ENCODE results near the gene MTRFR. TPM values are rescaled to one million over a fixed set of nuclear protein-coding genes. Genes with fewer than 3 reads are reported as not detected.

Gene MTRFR
- total and polyA plus RNA-seq, 2 experiments from 2014 or later, result 7.5 to 21.3 TPM

GRCh38 chr12:123305136-123305535, 71.9 kb downstream of the MTRFR start:
- no peaks in the 10 kb centered on the region for H3K9me3 ChIP-seq (ENCODE audit: low read depth)
- H3K4me2 ChIP-seq (ENCODE audit: unreplicated experiment), result no peak overlapping the region
- H3K4me3 ChIP-seq, result no peak overlapping the region
- H3K9ac ChIP-seq, result no peak overlapping the region
- no peaks in the 10 kb centered on the region for H3K9me2 ChIP-seq (ENCODE audit: insufficient read depth)
- no peaks in the 10 kb centered on the region for H4K20me1 ChIP-seq (ENCODE audit: insufficient read depth)
- no peak overlapping the region for H3K27ac ChIP-seq
- DNase-seq, result no peak
- H3K79me2 ChIP-seq (ENCODE audit: insufficient read depth), result no peaks in the 10 kb centered on the region
- H3K4me1 ChIP-seq (ENCODE audit: insufficient read depth), result no peaks in the 10 kb centered on the region
- WGBS, 2 experiments (ENCODE audit: low coverage in 1 of 2, low lambda C conversion rate in 2 of 2, missing lambda C conversion rate in 2 of 2), result 97 to 98% methylated on average over 3 of the region's 3 CpGs
- no peaks in the 10 kb centered on the region for H3K27me3 ChIP-seq (replicated peaks; ENCODE audit: insufficient read depth)
- H3F3A ChIP-seq (ENCODE audit: insufficient read depth), result no peaks in the 10 kb centered on the region
- peaks cover 74% of the 10 kb centered on the region for H3K36me3 ChIP-seq (ENCODE audit: low read depth)
- in situ Hi-C loops (cut with MboI), result no loop called here
- H2AFZ ChIP-seq, result no peak overlapping the region
- TF ChIP-seq EZH2 (IDR thresholded peaks at IDR 0.05; ENCODE audit: insufficient read depth, poor library complexity, severe bottlenecking), result no peak
- no peak for TF ChIP-seq EZH2phosphoT487 (IDR thresholded peaks at IDR 0.05; ENCODE audit: insufficient read depth, low read depth)

GRCh38 chr12:123306200-123306599, 73.0 kb downstream of the MTRFR start:
- no peak overlapping the region for H3K9ac ChIP-seq
- peaks cover 76% of the 10 kb centered on the region for H3K36me3 ChIP-seq (ENCODE audit: low read depth)
- H3K79me2 ChIP-seq (ENCODE audit: insufficient read depth), result no peaks in the 10 kb centered on the region
- no peak for DNase-seq
- no peak overlapping the region for H3K4me2 ChIP-seq (ENCODE audit: unreplicated experiment)
- no peaks in the 10 kb centered on the region for H3K4me1 ChIP-seq (ENCODE audit: insufficient read depth)
- no peak for TF ChIP-seq EZH2phosphoT487 (IDR thresholded peaks at IDR 0.05; ENCODE audit: insufficient read depth, low read depth)
- no peak for TF ChIP-seq EZH2 (IDR thresholded peaks at IDR 0.05; ENCODE audit: insufficient read depth, poor library complexity, severe bottlenecking)
- no peaks in the 10 kb centered on the region for H3K27me3 ChIP-seq (replicated peaks; ENCODE audit: insufficient read depth)
- no peaks in the 10 kb centered on the region for H4K20me1 ChIP-seq (ENCODE audit: insufficient read depth)
- H3K27ac ChIP-seq, result no peak overlapping the region
- H3K9me2 ChIP-seq (ENCODE audit: insufficient read depth), result no peaks in the 10 kb centered on the region
- in situ Hi-C loops (cut with MboI), result no loop called here
- 94 to 96% methylated on average over 3 of the region's 3 CpGs for WGBS, 2 experiments (ENCODE audit: low coverage in 1 of 2, low lambda C conversion rate in 2 of 2, missing lambda C conversion rate in 2 of 2)
- no peaks in the 10 kb centered on the region for H3K9me3 ChIP-seq (ENCODE audit: low read depth)
- no peak overlapping the region for H3K4me3 ChIP-seq
- H3F3A ChIP-seq (ENCODE audit: insufficient read depth), result no peaks in the 10 kb centered on the region
- no peak overlapping the region for H2AFZ ChIP-seq

Small RNAs within 50 kb of the gene (small RNA-seq; reads per million reads assigned to genes)
- gene RNA5SP375 (ENCODE audit: low read depth, low replicate concordance), result not detected

Other genes with a start within 250 kb of the MTRFR start
- gene PITPNM2, start 82.3 kb upstream of the MTRFR start, total RNA-seq (2014; rRNA removed; shearing (Covaris generic)), result 2.0 and 2.1 TPM in 2 replicates
- gene PITPNM2, start 82.3 kb upstream of the MTRFR start, polyA plus RNA-seq (2016; fragmentation: Nextera tagmentation; extraction: Ambion mirVana), result 0.37 and 0.63 TPM in 2 replicates
- gene MPHOSPH9, start 295 bp upstream of the MTRFR start, total RNA-seq (2014; rRNA removed; shearing (Covaris generic)), result 26.6 and 51.6 TPM in 2 replicates
- gene MPHOSPH9, start 295 bp upstream of the MTRFR start, polyA plus RNA-seq (2016; fragmentation: Nextera tagmentation; extraction: Ambion mirVana), result 11.3 and 18.0 TPM in 2 replicates
- gene CDK2AP1, start 38.4 kb downstream of the MTRFR start, total RNA-seq (2014; rRNA removed; shearing (Covaris generic)), result 425 and 481 TPM in 2 replicates
- 91.0 and 95.0 TPM in 2 replicates for gene CDK2AP1, start 38.4 kb downstream of the MTRFR start, polyA plus RNA-seq (2016; fragmentation: Nextera tagmentation; extraction: Ambion mirVana)
- 17.6 and 19.1 TPM in 2 replicates for gene SBNO1, start 131.4 kb downstream of the MTRFR start, total RNA-seq (2014; rRNA removed; shearing (Covaris generic))
- gene SBNO1, start 131.4 kb downstream of the MTRFR start, polyA plus RNA-seq (2016; fragmentation: Nextera tagmentation; extraction: Ambion mirVana), result 22.4 and 23.6 TPM in 2 replicates
- gene KMT5A, start 150.7 kb downstream of the MTRFR start, total RNA-seq (2014; rRNA removed; shearing (Covaris generic)), result 53.6 and 78.6 TPM in 2 replicates
- 20.6 and 21.3 TPM in 2 replicates for gene KMT5A, start 150.7 kb downstream of the MTRFR start, polyA plus RNA-seq (2016; fragmentation: Nextera tagmentation; extraction: Ambion mirVana)
- 2.5 and 2.8 TPM in 2 replicates for gene RILPL2, start 203.2 kb downstream of the MTRFR start, total RNA-seq (2014; rRNA removed; shearing (Covaris generic))
- gene RILPL2, start 203.2 kb downstream of the MTRFR start, polyA plus RNA-seq (2016; fragmentation: Nextera tagmentation; extraction: Ambion mirVana), result 4.1 and 4.4 TPM in 2 replicates
- 9.8 and 19.0 TPM in 2 replicates for gene SNRNP35, start 224.7 kb downstream of the MTRFR start, total RNA-seq (2014; rRNA removed; shearing (Covaris generic))
- 17.6 and 20.0 TPM in 2 replicates for gene SNRNP35, start 224.7 kb downstream of the MTRFR start, polyA plus RNA-seq (2016; fragmentation: Nextera tagmentation; extraction: Ambion mirVana)